Vagina (tissue), 2 donors: Measurements from ENCODE around the gene RAB12. TPM values are rescaled to one million over a fixed set of nuclear protein-coding genes. Genes with fewer than 3 reads are reported as not detected.
"Not testable (repeated sequence)": the region's sequence is repeated elsewhere in the genome, so short reads cannot be mapped to it uniquely, and the experiment has no call there.

Experiments used
- DNase-seq, 2 donors: peaks; one replicate each; pipeline ENCODE4 v3.0.0-alpha.2; 2017; ENCODE audit errors: extremely low spot score in 2 of 2
- H3K27ac ChIP-seq: fragments of 200-600 bp; sonication (generic); one replicate; pipeline ENCODE4 v1.5.1; 2019
- H3K27me3 ChIP-seq: fragments of 200-600 bp; sonication (generic); one replicate; pipeline ENCODE4 v1.5.1; 2019
- H3K36me3 ChIP-seq, 2 donors: fragments of 200-600 bp; sonication (generic); one replicate each; pipeline ENCODE4 v1.5.1; 2017 to 2019
- H3K4me1 ChIP-seq: fragments of 200-600 bp; sonication (generic); one replicate; pipeline ENCODE4 v1.5.1; 2019
- H3K4me3 ChIP-seq, 2 donors: fragments of 200-600 bp; sonication (generic); 1 replicate in 1 of 2; 2 replicates in 1 of 2; pipeline ENCODE4 v1.5.1; 2016 to 2019
- H3K9me3 ChIP-seq: fragments of 200-600 bp; sonication (generic); one replicate; pipeline ENCODE4 v1.5.1; 2019
- CTCF ChIP-seq, 3 experiments: fragments of 450-650 bp in 2 of 3; fragments of 200-600 bp in 1 of 3; sonication (generic) in 1 of 3; IDR thresholded peaks; one replicate each; pipeline ENCODE4 v1.5.1; 2017 to 2019; ENCODE audit warnings: antibody characterized with exemption in 3 of 3, mild to moderate bottlenecking in 2 of 3, moderate library complexity in 2 of 3
- POLR2A ChIP-seq, 2 donors: fragments of 450-650 bp; IDR thresholded peaks; one replicate each; pipeline ENCODE4 v1.6.1; 2017; ENCODE audit warnings: antibody characterized with exemption in 2 of 2, mild to moderate bottlenecking in 2 of 2, moderate library complexity in 2 of 2
- POLR2AphosphoS5 ChIP-seq, 2 donors: sonication (generic); formaldehyde crosslinking; IDR thresholded peaks; one replicate each; pipeline ENCODE4 v1.9.0; 2017; ENCODE audit warnings: antibody characterized with exemption in 2 of 2, mild to moderate bottlenecking in 2 of 2, low read depth in 1 of 2; ENCODE audit not compliant: insufficient read depth in 1 of 2
- intact Hi-C: fragments of 100-400 bp; cut with DNase I; formaldehyde crosslinking; loops from one replicate; pipeline ENCODE4 v1.15.1; 2023
- total RNA-seq: library from RNA; depleted of rRNA; stranded (reverse); fragments of >200 nt; gene quantifications from one replicate; pipeline ENCODE4 v1.2.3, GENCODE V29; 2016

The RAB12 gene
- total RNA-seq, 1 donor from 2014 or later = 35.8 TPM

- peaks cover 71% of the 10 kb centered on the region for H3K4me1 ChIP-seq
- no peaks in the 10 kb centered on the region for H3K36me3 ChIP-seq
- H3K27me3 ChIP-seq = no peaks in the 10 kb centered on the region
- no peak overlapping the region for H3K27ac ChIP-seq
- no peak overlapping the region for H3K4me3 ChIP-seq
- no peak for TF ChIP-seq POLR2A (IDR thresholded peaks at IDR 0.05)
- no peak for TF ChIP-seq CTCF (IDR thresholded peaks at IDR 0.05)
- no peak for TF ChIP-seq POLR2AphosphoS5 (IDR thresholded peaks at IDR 0.05; ENCODE audit: insufficient read depth in 1 of 2, low read depth in 1 of 2)
- intact Hi-C loops = no loop called here
- DNase-seq = no peak
- no peaks in the 10 kb centered on the region for H3K9me3 ChIP-seq
Measured at GRCh38 chr18:8619041-8619440, 9.8 kb downstream of the RAB12 start.

GRCh38 chr18:8619835-8620577 is 10.8 kb downstream of the RAB12 start:
- no peak overlapping the region for H3K4me3 ChIP-seq
- intact Hi-C loops = no loop called here
- no peak overlapping the region for H3K27ac ChIP-seq
- DNase-seq = no peak
- H3K9me3 ChIP-seq = no peaks in the 10 kb centered on the region
- H3K4me1 ChIP-seq = peaks cover 65% of the 10 kb centered on the region
- H3K36me3 ChIP-seq = peaks cover 0 to under 1% of the 10 kb centered on the region in 2 donors
- no peak for TF ChIP-seq POLR2AphosphoS5 (IDR thresholded peaks at IDR 0.05; ENCODE audit: insufficient read depth in 1 of 2, low read depth in 1 of 2)
- no peak for TF ChIP-seq CTCF (IDR thresholded peaks at IDR 0.05)
- TF ChIP-seq POLR2A (IDR thresholded peaks at IDR 0.05) = no peak
- H3K27me3 ChIP-seq = no peaks in the 10 kb centered on the region

- TF ChIP-seq CTCF (IDR thresholded peaks at IDR 0.05) (no peak), POLR2AphosphoS5 (IDR thresholded peaks at IDR 0.05; ENCODE audit: insufficient read depth in 1 of 2, low read depth in 1 of 2) (no peak), POLR2A (IDR thresholded peaks at IDR 0.05) (no peak)
- H3K36me3 ChIP-seq = peaks cover 0 to 9% of the 10 kb centered on the region in 2 donors
- no peak overlapping the region for H3K27ac ChIP-seq
- intact Hi-C loops = no loop called here
- H3K4me1 ChIP-seq = peaks cover 57% of the 10 kb centered on the region
- H3K27me3 ChIP-seq = no peaks in the 10 kb centered on the region
- DNase-seq = no peak
- no peak overlapping the region for H3K4me3 ChIP-seq
- no peaks in the 10 kb centered on the region for H3K9me3 ChIP-seq
Measured at GRCh38 chr18:8620845-8621244, 11.6 kb downstream of the RAB12 start.

GRCh38 chr18:8622625-8623024 is 13.4 kb downstream of the RAB12 start:
- DNase-seq, intact Hi-C loops, H3K4me3 ChIP-seq, H3K27me3 ChIP-seq, H3K9me3 ChIP-seq, H3K27ac ChIP-seq: not testable (repeated sequence)
- H3K36me3 ChIP-seq = peaks cover 0 to 21% of the 10 kb centered on the region in 2 donors
- H3K4me1 ChIP-seq = peaks cover 41% of the 10 kb centered on the region

- H3K4me1 ChIP-seq = peaks cover 36% of the 10 kb centered on the region
- H3K36me3 ChIP-seq = peaks cover 0 to 27% of the 10 kb centered on the region in 2 donors
- H3K4me3 ChIP-seq = no peak overlapping the region
- no peak overlapping the region for H3K27ac ChIP-seq
- H3K9me3 ChIP-seq = no peaks in the 10 kb centered on the region
- no peak for TF ChIP-seq POLR2A (IDR thresholded peaks at IDR 0.05)
- no peak for TF ChIP-seq POLR2AphosphoS5 (IDR thresholded peaks at IDR 0.05; ENCODE audit: insufficient read depth in 1 of 2, low read depth in 1 of 2)
- TF ChIP-seq CTCF (IDR thresholded peaks at IDR 0.05) = no peak
- H3K27me3 ChIP-seq = no peaks in the 10 kb centered on the region
- intact Hi-C loops = no loop called here
- DNase-seq = no peak
Measured at GRCh38 chr18:8623549-8624106, 14.4 kb downstream of the RAB12 start.
